DMS 273 (cell line): ENCODE results near the gene BCAM.
"Not testable (repeated sequence)": the region's sequence is repeated elsewhere in the genome, so short reads cannot be mapped to it uniquely, and the experiment has no call there.

ENCODE experiments used
- DNase-seq: peaks from one replicate; lab custom pipeline; 2025; ENCODE audit not compliant: unreplicated experiment; lab: John Stamatoyannopoulos, UW

BCAM gene, protein sequence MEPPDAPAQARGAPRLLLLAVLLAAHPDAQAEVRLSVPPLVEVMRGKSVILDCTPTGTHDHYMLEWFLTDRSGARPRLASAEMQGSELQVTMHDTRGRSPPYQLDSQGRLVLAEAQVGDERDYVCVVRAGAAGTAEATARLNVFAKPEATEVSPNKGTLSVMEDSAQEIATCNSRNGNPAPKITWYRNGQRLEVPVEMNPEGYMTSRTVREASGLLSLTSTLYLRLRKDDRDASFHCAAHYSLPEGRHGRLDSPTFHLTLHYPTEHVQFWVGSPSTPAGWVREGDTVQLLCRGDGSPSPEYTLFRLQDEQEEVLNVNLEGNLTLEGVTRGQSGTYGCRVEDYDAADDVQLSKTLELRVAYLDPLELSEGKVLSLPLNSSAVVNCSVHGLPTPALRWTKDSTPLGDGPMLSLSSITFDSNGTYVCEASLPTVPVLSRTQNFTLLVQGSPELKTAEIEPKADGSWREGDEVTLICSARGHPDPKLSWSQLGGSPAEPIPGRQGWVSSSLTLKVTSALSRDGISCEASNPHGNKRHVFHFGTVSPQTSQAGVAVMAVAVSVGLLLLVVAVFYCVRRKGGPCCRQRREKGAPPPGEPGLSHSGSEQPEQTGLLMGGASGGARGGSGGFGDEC

GRCh38 chr19:44808463-44809371 lies at the start of gene BCAM:
BCAM (plus strand) TSS chr19:44809103; CDS start chr19:44809125, 22 bp downstream.
- peak; percentile 75 for DNase-seq

GRCh38 chr19:44762038-44762437 lies 46.9 kb upstream of the BCAM start:
- DNase-seq: no peak

GRCh38 chr19:44765033-44765948 lies 43.6 kb upstream of the BCAM start:
- no peak for DNase-seq

DNA sequence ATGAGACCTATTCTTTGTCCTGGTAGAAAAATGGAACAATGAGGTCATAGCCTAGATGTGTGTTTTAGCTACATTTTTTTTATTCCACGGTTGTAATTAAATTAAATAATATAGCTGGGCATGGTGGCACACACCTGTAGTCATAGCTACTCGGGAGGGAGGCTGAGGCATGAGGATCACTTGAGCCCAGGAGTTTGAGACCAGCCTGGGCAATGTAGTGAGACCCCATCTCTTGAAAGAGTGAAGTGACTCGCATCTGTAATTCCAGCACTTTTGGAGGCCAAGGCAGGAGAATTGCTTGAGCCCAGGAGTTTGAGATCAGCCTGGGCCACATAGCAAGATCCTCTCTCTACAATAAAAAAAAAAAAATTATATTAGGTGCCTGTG lies 43.0 kb upstream of the BCAM start:
- DNase-seq: no peak

DNA sequence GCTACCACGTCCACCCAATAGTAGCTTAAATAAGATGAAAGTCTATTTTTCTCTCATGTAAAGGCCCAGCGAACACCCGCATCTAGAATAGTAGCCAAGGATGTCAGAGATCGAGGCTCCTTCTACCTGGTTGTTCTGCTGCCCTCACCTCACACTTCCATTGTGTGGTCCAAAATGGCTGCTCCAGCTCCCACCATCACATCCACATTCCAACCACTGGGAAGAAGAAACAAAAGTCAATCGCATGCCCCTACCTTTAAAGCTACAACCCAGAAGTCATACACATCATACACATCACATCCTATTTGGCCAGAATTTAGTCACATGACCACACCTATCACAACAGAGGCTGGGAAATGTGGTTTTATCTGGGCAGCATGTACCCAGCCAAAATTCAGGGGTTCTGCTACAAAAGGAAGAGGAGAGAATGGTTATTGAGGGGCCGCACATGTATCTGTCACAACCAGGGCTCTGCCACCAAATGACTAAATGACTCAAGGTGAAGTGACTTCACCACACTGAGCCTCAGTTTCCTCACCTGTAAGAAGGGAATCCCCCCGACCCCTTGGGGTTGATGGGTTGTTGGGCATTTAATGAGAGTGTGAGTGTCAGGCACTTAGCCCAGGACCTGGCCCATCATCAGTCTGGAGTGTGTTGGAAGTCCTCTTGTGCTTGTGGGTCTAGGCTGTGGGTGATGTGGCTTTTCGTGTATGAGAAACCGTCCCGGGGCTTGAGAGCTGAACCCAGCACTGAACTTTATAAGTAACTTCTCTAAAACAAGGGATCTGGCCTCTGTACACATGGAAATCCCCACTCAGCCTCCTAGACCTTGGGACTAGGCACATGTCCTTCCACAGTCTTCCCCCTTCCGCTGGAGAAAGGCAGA lies 41.4 kb upstream of the BCAM start:
- DNase-seq: no peak

- peak; percentile 96 for DNase-seq
Measured at GRCh38 chr19:44770550-44771257, 38.2 kb upstream of the BCAM start.

DNA sequence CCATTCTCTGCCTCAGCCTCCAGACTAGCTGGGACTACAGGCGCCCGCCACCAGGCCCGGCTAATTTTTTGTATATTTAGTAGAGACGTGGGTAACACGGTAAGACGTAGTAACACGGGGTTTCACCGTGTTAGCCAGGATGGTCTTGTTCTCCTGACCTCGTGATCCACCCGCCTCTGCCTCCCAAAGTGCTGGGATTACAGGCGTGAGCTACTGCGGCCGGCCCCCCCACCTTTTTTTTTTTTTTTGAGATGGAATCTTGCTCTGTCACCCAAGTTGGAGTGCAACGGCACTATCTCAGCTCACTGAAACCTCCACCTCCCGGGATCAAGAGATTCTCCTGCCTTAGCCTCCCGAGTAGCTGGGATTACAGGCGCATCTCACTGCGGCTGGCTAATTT lies 36.8 kb upstream of the BCAM start:
- DNase-seq: not testable (repeated sequence)

GRCh38 chr19:44772959-44773358 lies 35.9 kb upstream of the BCAM start:
- DNase-seq: no peak

DNA sequence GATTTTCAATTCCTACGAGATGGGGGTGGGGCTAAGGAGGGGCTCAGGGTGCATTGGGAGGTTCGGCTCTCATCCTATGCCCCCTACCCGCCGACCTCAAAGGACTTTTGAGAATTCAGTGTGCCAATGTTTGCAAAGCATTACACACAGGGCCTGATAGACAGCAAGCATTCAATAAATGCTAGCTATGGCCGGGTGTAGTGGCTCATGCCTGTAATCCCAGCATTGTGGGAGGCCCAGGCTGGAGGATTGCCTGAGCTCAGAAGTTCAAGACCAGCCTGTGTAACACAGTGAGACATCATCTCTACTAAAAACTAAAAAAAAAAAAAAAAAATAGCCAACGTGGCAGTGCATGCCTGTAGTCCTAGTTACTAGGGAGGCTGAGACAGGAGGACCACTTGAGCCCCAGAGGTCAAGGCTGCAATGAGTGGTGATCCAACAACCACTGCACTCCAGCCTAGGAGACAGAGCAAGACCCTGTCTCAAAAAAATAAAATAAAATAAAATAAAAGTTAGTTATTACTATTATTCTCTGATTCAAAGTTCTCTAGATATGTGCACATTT lies 33.1 kb upstream of the BCAM start:
- DNase-seq: no peak

DNA sequence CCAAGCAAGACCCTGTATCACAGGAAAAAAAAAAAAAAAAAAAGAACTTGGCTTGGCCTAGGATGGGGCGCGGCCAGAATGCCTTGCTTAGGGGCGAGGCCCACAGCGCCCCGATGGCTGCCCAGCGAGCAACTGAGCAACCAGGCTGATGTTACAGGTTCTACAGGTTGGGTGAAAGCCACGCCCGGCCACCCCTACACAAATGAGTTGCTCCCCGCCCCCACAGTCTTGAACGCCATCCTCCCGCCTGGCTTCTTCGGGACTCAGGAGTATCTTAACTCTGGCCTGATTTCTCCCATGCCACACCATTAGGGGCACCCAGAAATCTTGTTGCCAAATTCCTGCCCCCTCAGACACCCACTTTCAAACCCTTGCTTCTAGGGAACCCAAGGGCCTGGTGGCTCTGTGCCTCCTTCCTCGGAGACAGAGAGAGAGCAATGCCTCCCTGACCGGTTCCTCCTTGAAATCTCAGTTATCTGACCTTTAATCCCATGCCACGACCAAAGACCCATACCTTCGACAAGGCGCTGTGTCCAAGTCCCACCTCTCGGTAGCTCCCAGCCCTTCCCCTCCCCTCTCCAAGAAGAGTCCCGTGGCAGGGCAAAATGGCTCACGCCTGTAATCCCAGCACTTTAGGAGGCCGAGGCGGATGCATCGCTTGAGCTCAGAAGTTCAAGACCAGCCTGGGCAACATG lies 32.4 kb upstream of the BCAM start:
- no peak for DNase-seq

- DNase-seq: peak; percentile 55
Measured at GRCh38 chr19:44777715-44778347, 31.1 kb upstream of the BCAM start, which contains the start of gene CBLC. CBLC (plus strand) TSS chr19:44777890; CDS start chr19:44777932, 42 bp downstream.

DNA sequence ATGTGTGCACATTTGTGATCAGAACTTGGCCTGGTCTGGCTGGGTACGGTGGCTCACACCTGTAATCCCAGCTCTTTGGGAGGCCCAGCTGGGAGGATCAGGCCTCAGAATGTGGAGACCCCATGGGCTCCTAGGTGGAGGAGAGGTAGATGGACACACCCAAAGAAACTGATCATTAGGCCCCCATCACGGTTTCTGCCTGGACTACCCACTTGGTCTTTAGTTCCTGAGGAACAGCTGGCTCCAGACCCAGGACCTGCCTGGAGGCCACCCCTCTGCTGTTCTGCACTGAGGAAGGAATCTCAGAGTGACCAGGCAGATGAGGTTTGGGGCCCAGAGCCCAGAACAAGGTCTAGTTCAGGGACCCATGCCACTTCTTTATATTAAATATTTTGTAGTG lies 29.8 kb upstream of the BCAM start:
- DNase-seq: no peak

GRCh38 chr19:44781694-44782093 lies 27.2 kb upstream of the BCAM start:
- DNase-seq: not testable (repeated sequence)

DNA sequence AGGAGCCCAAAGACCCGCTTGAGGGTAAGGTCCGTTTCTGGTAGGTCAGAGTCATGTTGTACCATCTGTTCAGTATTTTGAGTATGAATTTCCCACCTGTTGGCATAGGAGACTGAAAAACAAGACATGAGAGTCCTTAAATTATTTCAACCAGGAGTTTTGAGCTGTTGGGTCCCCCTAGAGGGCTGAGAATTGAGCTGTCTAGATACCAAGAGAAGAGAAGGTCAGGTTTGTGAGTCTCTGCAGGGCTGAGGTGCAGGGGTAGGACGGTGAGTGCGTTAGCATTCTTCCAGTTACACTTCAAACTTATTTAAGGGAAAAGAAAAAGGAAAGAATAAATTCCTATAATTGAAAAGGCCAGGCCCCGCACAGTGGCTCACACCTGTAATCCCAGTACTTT lies 26.2 kb upstream of the BCAM start:
- DNase-seq: peak; percentile 53

DNA sequence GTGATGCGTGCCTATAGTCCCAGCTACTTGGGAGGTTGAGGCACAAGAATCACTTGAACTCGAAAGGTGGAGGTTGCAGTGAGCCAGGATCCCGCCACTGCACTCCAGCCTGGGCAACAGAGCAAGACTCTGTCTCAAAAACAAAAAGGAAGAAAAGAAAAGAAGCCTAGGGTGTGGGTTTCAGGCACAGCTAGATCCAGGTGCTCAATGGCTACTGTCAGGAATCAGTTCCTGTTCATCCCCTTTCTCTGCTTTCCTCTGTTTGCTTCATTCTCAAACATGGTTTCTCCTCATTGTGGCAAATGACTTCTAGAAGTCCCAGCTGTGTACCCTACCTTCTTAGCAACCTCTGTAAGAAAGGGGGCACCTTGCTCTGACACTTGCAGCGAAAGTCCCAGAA lies 25.4 kb upstream of the BCAM start:
- no peak for DNase-seq

GRCh38 chr19:44785271-44785670 lies 23.6 kb upstream of the BCAM start:
- no peak for DNase-seq

DNA sequence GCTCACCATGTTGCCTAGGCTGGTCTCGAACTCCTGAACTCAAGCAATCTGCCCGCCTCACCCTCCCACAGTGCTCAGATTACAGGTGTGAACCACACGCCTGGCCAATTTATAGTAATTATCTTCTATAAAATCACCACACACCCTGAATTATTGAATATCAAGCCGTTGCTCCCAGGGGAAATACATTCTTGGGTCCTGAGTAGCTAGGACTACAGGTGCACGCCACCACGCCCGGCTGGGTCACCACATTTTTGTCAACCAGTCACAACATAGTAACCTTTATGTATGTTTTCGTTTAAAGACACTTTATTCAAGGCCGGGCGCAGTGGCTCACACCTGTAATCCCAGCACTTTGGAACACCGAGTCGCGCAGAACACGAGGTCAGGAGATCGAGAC lies 22.9 kb upstream of the BCAM start:
- no peak for DNase-seq
